K562 (cell line): Measurements from ENCODE around the gene LCN12. TPM values are rescaled to one million over a fixed set of nuclear protein-coding genes. Genes with fewer than 3 reads are reported as not detected.

ENCODE experiments used
- ATAC-seq: fragments of 200-7000 bp; cut with Tn5 transposase; 3 replicates; pipeline ENCODE4 v1.9.1; 2020; ENCODE audit warnings: moderate library complexity
- BruUV-seq: library from RNA; stranded (reverse); fragments of 400-500 nt; replicated peaks from 2 replicates; lab custom pipeline; 2021; lab: Mats Ljungman, UMichigan
- CTCF ChIA-PET: fragments of 300-600 bp; formaldehyde crosslinking; extraction: SDS; loops from one replicate; lab custom pipeline; 2021; ENCODE audit warnings: low intra/inter-chr PET ratio; lab: Yijun Ruan, JAX
- POLR2A ChIA-PET: fragments of 300-600, 350-650 bp; sonication (Branson Sonifier 250); formaldehyde crosslinking; extraction: SDS; loops from one replicate; lab custom pipeline; 2021; ENCODE audit warnings: antibody characterized with exemption, inconsistent platforms; lab: Yijun Ruan, JAX
- DNase-seq, 4 experiments: peaks; one replicate each; pipeline versions ENCODE4 v3.0.0 to v3.0.0-alpha.2; 2011 to 2018; ENCODE audit warnings: low spot score in 3 of 4, mixed read lengths in 3 of 4; ENCODE audit errors: extremely low read depth in 1 of 4
- FAIRE-seq: peaks from 2 replicates; lab custom pipeline; 2011; peaks lifted over from hg19 to GRCh38; lab: Jason Lieb, UNC
- H2AFZ ChIP-seq: 2 replicates; pipeline ENCODE4 v1.6.0; 2011; ENCODE audit warnings: low read depth, low read length, control low read depth, inconsistent platforms
- H3K27ac ChIP-seq: fragments of 200-600 bp; 3 replicates; pipeline ENCODE4 v1.8.0; 2011; ENCODE audit warnings: low read depth, mild to moderate bottlenecking, control low read depth, inconsistent platforms, low read length, moderate library complexity, mixed read lengths; ENCODE audit errors: extremely low read depth
- H3K27me3 ChIP-seq, 2 experiments: fragments of 300-600 bp in 1 of 2; 2 replicates in 1 of 2; 3 replicates in 1 of 2; pipeline versions ENCODE4 v1.6.0 to v1.8.0; 2011; ENCODE audit warnings: inconsistent platforms in 2 of 2, low read length in 2 of 2, mild to moderate bottlenecking in 1 of 2, mixed read lengths in 1 of 2, moderate library complexity in 1 of 2; ENCODE audit not compliant: control insufficient read depth in 2 of 2, insufficient read depth in 2 of 2
- H3K36me3 ChIP-seq: fragments of 300-600 bp; 3 replicates; pipeline ENCODE4 v1.8.0; 2011; ENCODE audit warnings: mild to moderate bottlenecking, low read length, inconsistent platforms; ENCODE audit not compliant: control insufficient read depth, insufficient read depth
- H3K4me1 ChIP-seq, 2 experiments: fragments of 200-600 bp in 1 of 2; replicated peaks in 1 of 2; 2 replicates in 1 of 2; 3 replicates in 1 of 2; pipeline versions ENCODE4 v1.5.1 to v1.8.0; 2011; ENCODE audit warnings: inconsistent platforms in 2 of 2, low read length in 2 of 2, mild to moderate bottlenecking in 1 of 2, mixed read lengths in 1 of 2, moderate library complexity in 1 of 2; ENCODE audit not compliant: control insufficient read depth in 2 of 2, insufficient read depth in 2 of 2
- H3K4me2 ChIP-seq: 2 replicates; pipeline ENCODE4 v1.6.1; 2011; ENCODE audit warnings: low read length, control low read depth, inconsistent platforms, mixed read lengths; ENCODE audit not compliant: insufficient read depth
- H3K4me3 ChIP-seq: fragments of 200-600 bp; sonication (generic), shearing (Covaris generic); 2 replicates; pipeline ENCODE4 v1.5.1; 2016; ENCODE audit warnings: control low read depth, inconsistent platforms
- H3K79me2 ChIP-seq: fragments of 200-600 bp; 3 replicates; pipeline ENCODE4 v1.8.0; 2011; ENCODE audit warnings: low read length, inconsistent platforms; ENCODE audit not compliant: control insufficient read depth, insufficient read depth
- H3K9ac ChIP-seq, 2 experiments: 2 replicates each; pipeline versions ENCODE4 v1.6.0 to v1.6.1; 2011; ENCODE audit warnings: low read depth in 2 of 2, low read length in 2 of 2, control low read depth in 1 of 2, inconsistent platforms in 1 of 2, mild to moderate bottlenecking in 1 of 2, mixed read lengths in 1 of 2; ENCODE audit not compliant: insufficient read depth in 1 of 2
- H3K9me1 ChIP-seq: one replicate; pipeline ENCODE4 v1.6.0; 2011; ENCODE audit warnings: inconsistent platforms, mild to moderate bottlenecking, low read length, moderate library complexity; ENCODE audit not compliant: control insufficient read depth, insufficient read depth
- H3K9me3 ChIP-seq: replicated peaks from 2 replicates; pipeline ENCODE4 v1.5.1; 2011; ENCODE audit warnings: low read depth, low read length, inconsistent platforms; ENCODE audit not compliant: control insufficient read depth, insufficient read depth
- H4K20me1 ChIP-seq: replicated peaks from 2 replicates; pipeline ENCODE4 v1.6.1; 2011; ENCODE audit warnings: low read length, inconsistent platforms, mixed read lengths; ENCODE audit not compliant: control insufficient read depth, insufficient read depth
- CHCHD3 ChIP-seq: fragments of 250-450 bp; sonication (Bioruptor Pico); IDR thresholded peaks from 2 replicates; pipeline ENCODE4 v2.1.2; 2022; ENCODE audit warnings: mild to moderate bottlenecking
- CREB5 ChIP-seq: fragments of 250-450 bp; sonication (Bioruptor Pico); IDR thresholded peaks from 2 replicates; pipeline ENCODE4 v1.5.0; 2020; ENCODE audit warnings: mild to moderate bottlenecking
- MGA ChIP-seq: fragments of 450-650 bp; IDR thresholded peaks from 2 replicates; pipeline ENCODE4 v1.6.1; 2016; ENCODE audit warnings: mild to moderate bottlenecking, moderate library complexity
- NFE2 ChIP-seq: IDR thresholded peaks from 2 replicates; pipeline ENCODE4 v1.6.1; 2014; ENCODE audit warnings: antibody characterized with exemption, low read depth
- RB1 ChIP-seq: fragments of 450-650 bp; IDR thresholded peaks from 2 replicates; pipeline ENCODE4 v1.6.1; 2017; ENCODE audit warnings: low read depth, mild to moderate bottlenecking
- RFX5 ChIP-seq: IDR thresholded peaks from 2 replicates; pipeline ENCODE4 v1.6.1; 2011; ENCODE audit warnings: low read depth, mild to moderate bottlenecking, improper control_type of control experiment, low read length
- SRSF7 ChIP-seq: fragments of 200-400 bp; formaldehyde crosslinking; optimal IDR thresholded peaks from 2 replicates; pipeline ENCODE3; 2017; ENCODE audit warnings: mild to moderate bottlenecking, low read depth, low read length
- YBX1 ChIP-seq: fragments of 450-650 bp; IDR thresholded peaks from 2 replicates; pipeline ENCODE4 v1.7.1; 2016; ENCODE audit warnings: mild to moderate bottlenecking
- ZFP30 ChIP-seq: fragments of 250-450 bp; sonication (Bioruptor Pico); IDR thresholded peaks from 2 replicates; pipeline ENCODE4 v1.8.0; 2022; ENCODE audit warnings: moderate library complexity, mild to moderate bottlenecking, inconsistent platforms, borderline replicate concordance
- WGBS: fragments of 100-300 bp; shearing (Covaris generic); methylation state at CpG from one replicate; pipeline ENCODE4 v1.1.6; 2016; ENCODE audit warnings: low coverage, mixed read lengths; ENCODE audit not compliant: insufficient coverage; ENCODE audit errors: missing lambda C conversion rate; 5-methylcytosine and 5-hydroxymethylcytosine counted together
- in situ Hi-C: fragments of 300-500 bp; cut with MboI; formaldehyde crosslinking; loops from 4 replicates; pipeline ENCODE4 v1.15.0; 2018; ENCODE audit warnings: inconsistent platforms, mixed read lengths
- intact Hi-C: fragments of 100-400 bp; cut with micrococcal nuclease; formaldehyde crosslinking; loops from 2 replicates; pipeline ENCODE4 v1.14.2; 2022
- polyA plus RNA-seq, 8 experiments: library from polyadenylated mRNA; depleted of rRNA in 4 of 8; stranded (reverse) in 5 of 8; unstranded in 3 of 8; fragments of >200 nt; fragmentation: Nextera tagmentation in 2 of 8; fragmentation: Illumina TruSeq in 1 of 8; extraction: Ambion mirVana in 2 of 8; extraction: Trizol in 1 of 8; gene quantifications; 2 replicates each; pipeline versions ENCODE4 v1.2.1 to v1.2.3, GENCODE V29; 2011 to 2014; ENCODE audit warnings: inconsistent platforms in 1 of 8, missing spikeins in 1 of 8
- total RNA-seq, 7 experiments: library from RNA; depleted of rRNA in 6 of 7; stranded (reverse); fragments of >200 nt in 6 of 7; fragmentation: Illumina TruSeq in 2 of 7; extraction: Trizol in 2 of 7; gene quantifications; 2 replicates each; pipeline versions ENCODE4 v1.2.1 to v1.2.3, GENCODE V29; 2011 to 2021; ENCODE audit warnings: low replicate concordance in 1 of 7

The LCN12 gene
- total and polyA plus RNA-seq, 9 of the 15 experiments (the other 6 are each of a cell fraction or from before 2014, with no cell fraction given) = 0.05 TPM; not detected in 8

- ChIA-PET POLR2A (interaction anchor here (0.7 to 0.9 kb wide), 2 partner anchors 10 to 646 kb away, joined by 3 to 4 read pairs; no protein-coding TSS in a partner anchor), CTCF (no interaction called here)
- no peak for FAIRE-seq
- TF ChIP-seq RFX5 = no peak
- no peak for TF ChIP-seq SRSF7
- no peak for TF ChIP-seq RB1
- no peak for TF ChIP-seq ZFP30
- no peak for TF ChIP-seq NFE2
- TF ChIP-seq CHCHD3 (CRISPR knock-in tag) = no peak
- no peak for TF ChIP-seq YBX1
- TF ChIP-seq MGA = no peak
- no peak for TF ChIP-seq CREB5 (CRISPR knock-in tag)
Measured at GRCh38 chr9:136970361-136970760, 18.3 kb downstream of the LCN12 start.

More at GRCh38 chr9:136970361-136970760, 18.3 kb downstream of the LCN12 start:
- in situ Hi-C loops (no loop called here), intact Hi-C loops (no loop called here)
- no peak for DNase-seq
- no peak overlapping the region for H3K4me2 ChIP-seq
- peaks cover 8 to 76% of the 10 kb centered on the region in 2 experiments; a peak in 4 of 5 replicates for H3K4me1 ChIP-seq
- no peak overlapping the region for H3K4me3 ChIP-seq
- H3K9ac ChIP-seq = peak overlapping the region in 1 of 2 experiments; percentile 35; a peak in 1 of 4 replicates
- no TSS peak for BruUV-seq
- no peaks in the 10 kb centered on the region for H3K9me3 ChIP-seq
- H3K27me3 ChIP-seq = no peaks in the 10 kb centered on the region
- no peak for ATAC-seq
- H2AFZ ChIP-seq = no peak overlapping the region
- no peaks in the 10 kb centered on the region for H3K36me3 ChIP-seq
- H3K27ac ChIP-seq = no peak overlapping the region
- no peaks in the 10 kb centered on the region for H3K79me2 ChIP-seq
- H3K9me1 ChIP-seq = no peaks in the 10 kb centered on the region
- whole genome bisulfite sequencing = 64% methylated on average over 11 of the region's 11 CpGs
- no peaks in the 10 kb centered on the region for H4K20me1 ChIP-seq
